BE2C (cell line): Measurements from ENCODE around the gene MIER2.

ENCODE experiments used
- DNase-seq: peaks from one replicate; pipeline ENCODE4 v3.0.0-alpha.2; 2020
- H3K27me3 ChIP-seq: fragments of 250-450 bp; sonication (Bioruptor Pico); 2 replicates; pipeline ENCODE4 v1.5.1; 2020; ENCODE audit warnings: mild to moderate bottlenecking
- H3K36me3 ChIP-seq: fragments of 250-450 bp; sonication (Bioruptor Pico); 2 replicates; pipeline ENCODE4 v1.5.1; 2020; ENCODE audit warnings: mild to moderate bottlenecking
- H3K4me1 ChIP-seq: fragments of 250-450 bp; sonication (Bioruptor Pico); 2 replicates; pipeline ENCODE4 v1.5.1; 2020
- H3K4me3 ChIP-seq: 2 replicates; pipeline ENCODE4 v1.5.1; 2011; ENCODE audit warnings: low read depth, low read length
- H3K9me3 ChIP-seq: fragments of 250-450 bp; sonication (Bioruptor Pico); 2 replicates; pipeline ENCODE4 v1.5.1; 2020
- CTCF ChIP-seq: IDR thresholded peaks from 2 replicates; pipeline ENCODE4 v1.5.1; 2012; ENCODE audit warnings: mild to moderate bottlenecking, low read depth, low read length

The MIER2 gene

DNA sequence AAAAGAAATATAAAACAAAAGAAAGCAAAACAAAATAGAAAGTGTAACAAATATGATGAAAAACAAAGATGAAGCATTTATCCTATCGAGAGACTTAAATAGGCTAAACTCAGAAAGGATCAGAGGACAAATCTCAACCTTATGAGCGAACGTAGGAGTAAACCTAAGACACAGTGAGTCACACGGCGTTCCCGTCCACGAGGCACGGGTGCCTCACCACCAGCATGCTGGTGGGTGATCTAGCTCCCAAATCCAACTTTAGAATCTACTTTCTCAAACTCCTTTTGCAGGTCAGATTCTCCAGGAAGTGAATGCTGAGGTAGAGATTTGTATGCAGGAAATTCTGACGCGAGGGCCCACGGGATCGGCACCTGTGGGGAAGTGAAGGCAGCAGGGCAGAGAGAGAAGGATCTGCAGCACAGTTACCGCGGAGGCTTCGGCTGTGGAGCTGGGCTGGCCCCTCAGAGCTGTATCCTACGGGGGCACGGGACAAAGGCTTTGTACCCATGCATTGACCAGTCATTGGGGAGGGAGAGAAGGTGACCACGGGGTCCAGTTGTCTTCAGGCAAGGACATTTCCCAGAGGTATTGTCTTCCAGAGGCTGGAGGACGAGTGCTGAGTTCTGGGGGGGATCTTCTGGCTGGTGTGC lies 7.5 kb upstream of the MIER2 start:
- H3K9me3 ChIP-seq = no peaks in the 10 kb centered on the region; the same call in 1 of the 2 replicates
- no peak overlapping the region for H3K4me3 ChIP-seq
- no peaks in the 10 kb centered on the region for H3K27me3 ChIP-seq
- DNase-seq = no peak
- no peak for TF ChIP-seq CTCF
- no peaks in the 10 kb centered on the region for H3K36me3 ChIP-seq
- no peaks in the 10 kb centered on the region for H3K4me1 ChIP-seq

DNA sequence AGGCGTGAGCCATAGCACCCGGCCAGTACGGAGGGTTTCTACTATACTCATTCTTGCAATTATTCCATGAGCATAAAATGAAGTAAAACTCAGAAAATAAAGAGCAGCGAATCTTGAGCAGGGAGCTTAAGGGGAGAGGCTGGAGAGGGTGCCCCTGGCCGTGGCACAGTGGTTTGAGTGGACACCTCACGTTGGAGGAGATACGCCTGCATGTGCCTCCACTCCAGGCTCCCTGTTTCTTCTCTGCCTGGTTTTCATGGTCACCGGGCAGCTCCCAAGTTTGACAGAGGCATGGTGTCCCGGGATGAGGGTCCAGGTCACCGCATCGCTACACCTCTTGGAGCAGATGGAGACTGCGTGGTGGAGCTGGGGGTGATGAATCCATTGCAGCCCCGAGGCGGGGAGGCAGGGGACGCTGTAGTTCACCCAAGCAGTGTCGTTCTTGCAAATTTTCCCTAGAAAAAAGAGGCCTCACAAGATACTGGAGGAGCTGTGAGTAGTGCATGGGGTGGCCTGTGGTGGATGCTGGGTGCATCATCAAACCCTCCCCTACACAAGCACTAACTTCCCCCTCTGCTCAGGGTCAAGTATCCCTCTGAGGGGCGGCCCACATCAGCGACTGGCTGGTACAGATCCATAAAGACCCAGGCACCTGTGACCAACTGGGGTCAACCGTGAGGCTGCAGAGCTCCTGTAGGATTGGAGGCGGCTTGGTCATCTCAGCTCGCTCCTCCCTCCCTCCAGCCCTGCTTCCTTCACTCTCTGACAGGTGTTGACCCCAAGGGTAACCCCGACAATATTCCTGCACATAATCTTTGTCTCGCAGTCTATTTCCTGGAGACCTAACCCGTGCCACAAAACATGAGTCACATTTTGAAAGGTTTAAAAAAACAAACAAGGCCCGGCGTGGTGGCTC lies 3.6 kb upstream of the MIER2 start:
- Histone ChIP-seq H3K36me3 (peaks cover 3% of the 10 kb centered on the region; the same call in 1 of the 2 replicates), H3K4me3 (no peak overlapping the region), H3K4me1 (peaks cover 4% of the 10 kb centered on the region), H3K27me3 (no peaks in the 10 kb centered on the region), H3K9me3 (peaks cover 3% of the 10 kb centered on the region; the same call in 1 of the 2 replicates)
- DNase-seq = no peak
- TF ChIP-seq CTCF = peak; percentile 11; the same call in 1 of the 2 replicates

DNA sequence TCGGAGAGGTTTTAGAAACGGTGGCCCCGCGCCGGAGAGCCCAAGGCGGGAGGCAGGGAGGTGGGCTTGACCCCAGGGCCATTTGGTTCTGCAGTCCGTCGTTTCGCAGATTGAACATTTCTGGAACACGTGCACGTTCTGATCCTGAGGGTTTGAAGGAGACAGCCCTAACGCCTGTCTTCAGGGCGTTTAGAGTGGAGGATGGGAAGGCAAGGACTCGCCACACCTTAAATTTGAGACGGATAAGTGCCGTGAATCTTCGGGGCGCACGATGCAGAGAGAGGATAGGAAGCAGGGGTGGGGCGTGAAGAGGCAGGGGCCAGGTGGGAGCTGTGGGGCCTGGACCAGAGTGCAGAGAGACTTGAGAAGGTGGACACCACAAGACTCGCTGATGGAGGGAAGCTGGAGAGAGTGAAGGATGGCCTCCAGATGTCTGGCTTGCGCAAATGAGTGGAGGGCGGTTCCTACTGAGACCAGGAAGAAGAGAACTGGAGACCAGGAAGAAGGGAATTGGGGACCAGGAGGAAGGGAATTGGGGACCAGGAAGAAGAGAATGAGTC lies 804 bp upstream of the MIER2 start:
- Histone ChIP-seq H3K27me3 (no peaks in the 10 kb centered on the region), H3K4me3 (no peak overlapping the region; the same call in 1 of the 2 replicates), H3K36me3 (peaks cover 12% of the 10 kb centered on the region; the same call in 1 of the 2 replicates), H3K9me3 (peaks cover 3% of the 10 kb centered on the region; the same call in 1 of the 2 replicates), H3K4me1 (peaks cover 5% of the 10 kb centered on the region)
- no peak for DNase-seq
- TF ChIP-seq CTCF = no peak

DNA sequence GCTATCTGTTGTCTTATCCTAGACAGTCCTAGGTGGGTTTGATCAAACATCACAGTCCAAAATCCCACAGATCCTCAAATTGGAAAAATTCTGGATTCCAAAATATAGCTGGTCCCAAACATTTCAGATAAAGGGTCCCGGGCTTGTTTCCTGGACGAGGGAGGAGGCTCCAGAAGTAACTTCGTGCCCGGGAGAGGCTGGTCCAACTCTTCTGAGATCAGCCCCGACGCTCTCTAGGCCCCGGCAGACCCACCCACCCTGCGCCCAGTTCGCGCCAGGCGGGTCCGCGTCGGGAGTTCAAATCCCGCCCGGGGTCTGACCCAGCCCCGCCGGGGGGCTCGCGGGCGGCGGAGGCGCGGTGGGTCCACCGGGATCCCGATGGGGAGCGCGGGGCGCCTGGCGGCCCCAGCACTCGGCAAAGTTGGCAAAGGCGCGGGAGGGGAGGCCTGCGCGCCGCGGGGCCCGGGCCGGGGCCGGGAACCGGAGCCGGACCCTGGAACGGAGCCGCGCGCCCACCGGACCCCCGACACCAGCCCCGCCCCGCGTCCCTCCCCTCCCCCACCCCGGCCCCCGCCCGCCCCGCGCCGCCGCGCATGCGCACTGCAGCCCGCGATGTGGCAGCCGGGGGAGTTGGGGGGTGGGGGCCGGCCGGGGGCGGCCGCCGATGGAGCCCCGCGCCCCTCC lies 513 bp downstream of the MIER2 start:
- peak overlapping the region; percentile 73 for H3K4me3 ChIP-seq
- H3K27me3 ChIP-seq = no peaks in the 10 kb centered on the region
- peak; percentile 50 for DNase-seq
- peaks cover 3% of the 10 kb centered on the region; the same call in 1 of the 2 replicates for H3K9me3 ChIP-seq
- H3K36me3 ChIP-seq = peaks cover 12% of the 10 kb centered on the region; the same call in 1 of the 2 replicates
- no peak for TF ChIP-seq CTCF
- H3K4me1 ChIP-seq = peaks cover 5% of the 10 kb centered on the region

DNA sequence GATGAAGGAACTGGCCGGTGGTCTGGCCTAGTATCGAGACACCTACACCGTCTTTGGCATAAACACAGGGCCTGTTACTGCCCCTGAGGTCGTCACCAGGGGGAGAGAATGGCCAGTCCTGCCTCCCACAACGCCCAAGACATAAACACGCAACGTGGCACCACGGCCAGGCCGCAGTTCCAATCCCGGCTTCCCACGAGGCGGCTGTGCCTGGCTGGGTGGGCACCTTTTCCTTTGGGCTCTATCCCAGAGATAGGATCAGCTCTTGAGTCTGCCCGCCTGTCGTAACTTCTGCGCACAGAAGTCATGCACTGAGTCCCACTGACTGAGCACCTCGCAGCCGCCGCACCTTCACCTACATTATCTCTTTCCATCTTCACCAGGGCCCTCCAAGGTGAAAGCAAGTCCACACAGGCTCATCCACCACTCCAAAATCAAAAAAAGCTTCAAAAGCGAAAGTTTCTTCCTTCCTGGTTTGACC lies 1.1 kb downstream of the MIER2 start:
- Histone ChIP-seq H3K4me1 (peaks cover 5% of the 10 kb centered on the region), H3K27me3 (no peaks in the 10 kb centered on the region), H3K36me3 (peaks cover 12% of the 10 kb centered on the region; the same call in 1 of the 2 replicates), H3K9me3 (peaks cover 3% of the 10 kb centered on the region; the same call in 1 of the 2 replicates), H3K4me3 (peak overlapping the region; percentile 73)
- DNase-seq = no peak
- TF ChIP-seq CTCF = no peak
